ENCODE measurements around the gene MT1H. TPM values are rescaled to one million over a fixed set of nuclear protein-coding genes. Genes with fewer than 3 reads are reported as not detected.
A peak's percentile ranks its signal among the peaks of the same experiment; 100 is the strongest.

The MT1H gene
- total and polyA plus RNA-seq, 2 of the 13 experiments (the other 11 are each of a cell fraction or from before 2014, with no cell fraction given): 0.60 TPM; not detected in 1

DNA sequence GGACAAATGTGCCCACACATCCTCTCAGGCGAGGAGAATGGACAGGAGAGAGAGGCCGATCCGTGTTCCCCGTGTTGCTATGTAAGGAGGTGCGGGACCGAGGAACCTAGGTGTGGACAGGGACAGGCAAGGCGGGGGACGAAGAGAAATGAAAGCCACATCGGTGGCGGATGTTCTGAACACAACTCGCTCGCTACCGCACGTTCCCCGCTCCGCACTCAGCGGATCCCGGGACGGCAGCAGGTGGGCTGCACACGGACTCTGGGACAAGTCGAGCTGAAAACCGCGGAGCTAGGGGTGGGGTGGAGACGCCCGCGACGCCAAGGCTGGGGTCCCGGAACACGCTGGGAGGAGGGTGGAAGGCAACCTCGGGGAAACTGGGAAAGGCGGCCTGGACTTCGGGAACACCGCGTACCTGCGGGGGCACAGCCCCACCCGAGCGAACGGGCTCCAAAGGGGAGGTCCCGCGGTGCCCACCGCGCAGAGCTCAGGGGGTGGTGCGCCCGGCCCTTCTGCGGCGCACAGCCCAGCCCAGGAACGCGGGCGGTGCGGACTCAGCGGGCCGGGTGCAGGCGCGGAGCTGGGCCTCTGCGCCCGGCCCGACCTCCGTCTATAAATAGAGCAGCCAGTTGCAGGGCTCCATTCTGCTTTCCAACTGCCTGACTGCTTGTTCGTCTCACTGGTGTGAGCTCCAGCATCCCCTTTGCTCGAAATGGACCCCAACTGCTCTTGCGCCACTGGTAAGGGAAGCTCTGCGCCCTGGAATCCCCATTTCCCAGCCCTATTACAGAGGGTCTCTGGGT, 44.3 kb upstream of the MT1H start, which contains the start of gene MT1E (continued):
- TF ChIP-seq, protein P1, sequence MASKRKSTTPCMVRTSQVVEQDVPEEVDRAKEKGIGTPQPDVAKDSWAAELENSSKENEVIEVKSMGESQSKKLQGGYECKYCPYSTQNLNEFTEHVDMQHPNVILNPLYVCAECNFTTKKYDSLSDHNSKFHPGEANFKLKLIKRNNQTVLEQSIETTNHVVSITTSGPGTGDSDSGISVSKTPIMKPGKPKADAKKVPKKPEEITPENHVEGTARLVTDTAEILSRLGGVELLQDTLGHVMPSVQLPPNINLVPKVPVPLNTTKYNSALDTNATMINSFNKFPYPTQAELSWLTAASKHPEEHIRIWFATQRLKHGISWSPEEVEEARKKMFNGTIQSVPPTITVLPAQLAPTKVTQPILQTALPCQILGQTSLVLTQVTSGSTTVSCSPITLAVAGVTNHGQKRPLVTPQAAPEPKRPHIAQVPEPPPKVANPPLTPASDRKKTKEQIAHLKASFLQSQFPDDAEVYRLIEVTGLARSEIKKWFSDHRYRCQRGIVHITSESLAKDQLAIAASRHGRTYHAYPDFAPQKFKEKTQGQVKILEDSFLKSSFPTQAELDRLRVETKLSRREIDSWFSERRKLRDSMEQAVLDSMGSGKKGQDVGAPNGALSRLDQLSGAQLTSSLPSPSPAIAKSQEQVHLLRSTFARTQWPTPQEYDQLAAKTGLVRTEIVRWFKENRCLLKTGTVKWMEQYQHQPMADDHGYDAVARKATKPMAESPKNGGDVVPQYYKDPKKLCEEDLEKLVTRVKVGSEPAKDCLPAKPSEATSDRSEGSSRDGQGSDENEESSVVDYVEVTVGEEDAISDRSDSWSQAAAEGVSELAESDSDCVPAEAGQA (IDR thresholded peaks at IDR 0.05; ENCODE audit: low read depth): no peak
- TF ChIP-seq, protein P1 (CRISPR knock-in tag; IDR thresholded peaks at IDR 0.05; ENCODE audit: borderline replicate concordance): no peak
- no peak for TF ChIP-seq YEATS2 (CRISPR knock-in tag; IDR thresholded peaks at IDR 0.05; ENCODE audit: borderline replicate concordance)
- peak; percentile 65; the same call in 1 of the 2 replicates for TF ChIP-seq IRF2 (CRISPR knock-in tag; IDR thresholded peaks at IDR 0.05)
- TF ChIP-seq ZNF253 (CRISPR knock-in tag; IDR thresholded peaks at IDR 0.05; ENCODE audit: borderline replicate concordance): no peak
- no peak for TF ChIP-seq ZZZ3 (CRISPR knock-in tag; IDR thresholded peaks at IDR 0.05; ENCODE audit: borderline replicate concordance)
- peak; percentile 18; the same call in 1 of the 2 replicates for TF ChIP-seq ZNF501 (CRISPR knock-in tag; IDR thresholded peaks at IDR 0.05)
- TF ChIP-seq, protein P2, sequence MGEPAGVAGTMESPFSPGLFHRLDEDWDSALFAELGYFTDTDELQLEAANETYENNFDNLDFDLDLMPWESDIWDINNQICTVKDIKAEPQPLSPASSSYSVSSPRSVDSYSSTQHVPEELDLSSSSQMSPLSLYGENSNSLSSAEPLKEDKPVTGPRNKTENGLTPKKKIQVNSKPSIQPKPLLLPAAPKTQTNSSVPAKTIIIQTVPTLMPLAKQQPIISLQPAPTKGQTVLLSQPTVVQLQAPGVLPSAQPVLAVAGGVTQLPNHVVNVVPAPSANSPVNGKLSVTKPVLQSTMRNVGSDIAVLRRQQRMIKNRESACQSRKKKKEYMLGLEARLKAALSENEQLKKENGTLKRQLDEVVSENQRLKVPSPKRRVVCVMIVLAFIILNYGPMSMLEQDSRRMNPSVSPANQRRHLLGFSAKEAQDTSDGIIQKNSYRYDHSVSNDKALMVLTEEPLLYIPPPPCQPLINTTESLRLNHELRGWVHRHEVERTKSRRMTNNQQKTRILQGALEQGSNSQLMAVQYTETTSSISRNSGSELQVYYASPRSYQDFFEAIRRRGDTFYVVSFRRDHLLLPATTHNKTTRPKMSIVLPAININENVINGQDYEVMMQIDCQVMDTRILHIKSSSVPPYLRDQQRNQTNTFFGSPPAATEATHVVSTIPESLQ (CRISPR knock-in tag; conservative IDR thresholded peaks at IDR 0.05): no peak
- no peak for TF ChIP-seq GZF1 (CRISPR knock-in tag; IDR thresholded peaks at IDR 0.05)
- 0 out of 2 replicates have a peak, but pooled peaks have one; percentile 43 for TF ChIP-seq NCOA2 (CRISPR knock-in tag; IDR thresholded peaks at IDR 0.05)
- peak; percentile 40; the same call in 1 of the 2 replicates for TF ChIP-seq RFXANK (CRISPR knock-in tag; IDR thresholded peaks at IDR 0.05)
- no peak; the same call in 1 of the 2 replicates for TF ChIP-seq ZFP62 (CRISPR knock-in tag; IDR thresholded peaks at IDR 0.05)
- TF ChIP-seq ZNF557 (CRISPR knock-in tag; IDR thresholded peaks at IDR 0.05): no peak
- TF ChIP-seq U2AF1 (optimal IDR thresholded peaks at IDR 0.05; ENCODE audit: low read depth, low read length): no peak
- peak; percentile 39; the same call in 1 of the 2 replicates for TF ChIP-seq KDM5B (CRISPR knock-in tag; IDR thresholded peaks at IDR 0.05; ENCODE audit: borderline replicate concordance)
- no peak for TF ChIP-seq ZNF850 (CRISPR knock-in tag; conservative IDR thresholded peaks at IDR 0.05)
- peak; percentile 86 for TF ChIP-seq ZFP91 (CRISPR knock-in tag; IDR thresholded peaks at IDR 0.05; ENCODE audit: borderline replicate concordance)
- TF ChIP-seq PHF8 (CRISPR knock-in tag; IDR thresholded peaks at IDR 0.05): peak; percentile 64; the same call in 1 of the 2 replicates
- no peak for TF ChIP-seq MLLT10 (CRISPR knock-in tag; IDR thresholded peaks at IDR 0.05)
- no peak for TF ChIP-seq NFE2 (CRISPR knock-in tag; IDR thresholded peaks at IDR 0.05)
- no peak for TF ChIP-seq ZNF556 (CRISPR knock-in tag; IDR thresholded peaks at IDR 0.05; ENCODE audit: borderline replicate concordance)
- no peak; the same call in 1 of the 2 replicates for TF ChIP-seq ZMAT3 (CRISPR knock-in tag; conservative IDR thresholded peaks at IDR 0.05)

All from HepG2 (cell line).